ENCODE data around the gene DIDO1. TPM values are rescaled to one million over a fixed set of nuclear protein-coding genes. Genes with fewer than 3 reads are reported as not detected.

DIDO1 gene
- total and polyA plus RNA-seq, 2 of the 4 experiments (the other 2 are of a cell fraction) = 21.8 to 28.1 TPM

DNA sequence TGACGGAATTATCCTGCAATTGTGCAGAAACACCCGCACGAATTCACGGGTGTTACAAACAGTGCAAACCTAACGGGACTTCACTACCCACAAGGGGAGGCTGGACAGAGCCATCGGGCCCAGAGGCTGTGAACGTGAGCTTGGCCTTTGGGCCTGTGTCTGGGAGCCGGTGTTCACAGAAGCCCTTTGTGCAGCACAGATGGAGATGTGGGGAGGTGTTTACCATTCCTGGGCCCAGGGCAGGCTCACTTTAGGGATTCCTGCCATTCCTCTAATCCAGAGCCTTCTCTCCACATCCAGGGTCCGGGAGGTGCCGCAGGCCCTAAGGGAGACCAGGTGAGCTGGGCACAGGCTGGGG, 94.5 kb downstream of the DIDO1 start:
- WGBS, 2 experiments (ENCODE audit: extremely low coverage in 2 of 2, insufficient read length in 1 of 2) = no CpG with 5 or more reads among the region's 10 CpGs
- intact Hi-C loops (cut with micrococcal nuclease) (no loop called here), in situ Hi-C loops (cut with MboI; ENCODE audit: low sequenced_read_pairs) (no loop called here), dilution Hi-C loops (cut with HindIII; ENCODE audit: low sequenced_read_pairs, unreplicated experiment) (no loop called here)
- H3K27me3 ChIP-seq (ENCODE audit: control insufficient read depth, insufficient read depth, low read length) = no peaks in the 10 kb centered on the region; the same call in 1 of the 2 replicates
- no peak overlapping the region for H4K5ac ChIP-seq (ENCODE audit: low read depth, low read length)
- H3K56ac ChIP-seq (ENCODE audit: extremely low read depth, insufficient read depth, low read length) = no peak overlapping the region
- no peaks in the 10 kb centered on the region for H3K36me3 ChIP-seq (ENCODE audit: control insufficient read depth, insufficient read depth, low read length)
- no TSS peak for BruUV-seq (replicated peaks)
- TF ChIP-seq RFX5 (IDR thresholded peaks at IDR 0.05; ENCODE audit: low read depth, low read length) (no peak), MAZ (IDR thresholded peaks at IDR 0.05; ENCODE audit: borderline replicate concordance, low read depth, low read length) (no peak), RCOR1 (IDR thresholded peaks at IDR 0.05; ENCODE audit: insufficient replicate concordance, low read length) (no peak), RAD21 (IDR thresholded peaks at IDR 0.05; ENCODE audit: low read length) (no peak), CHD1 (IDR thresholded peaks at IDR 0.05; ENCODE audit: low read depth, low read length) (no peak), NFE2L2 (IDR thresholded peaks at IDR 0.05; ENCODE audit: low read depth, low read length) (no peak), CEBPB (IDR thresholded peaks at IDR 0.05; ENCODE audit: low read depth, low read length) (no peak), SMC3 (IDR thresholded peaks at IDR 0.05; ENCODE audit: low read depth, low read length) (no peak)
- TF ChIP-seq, protein P1, sequence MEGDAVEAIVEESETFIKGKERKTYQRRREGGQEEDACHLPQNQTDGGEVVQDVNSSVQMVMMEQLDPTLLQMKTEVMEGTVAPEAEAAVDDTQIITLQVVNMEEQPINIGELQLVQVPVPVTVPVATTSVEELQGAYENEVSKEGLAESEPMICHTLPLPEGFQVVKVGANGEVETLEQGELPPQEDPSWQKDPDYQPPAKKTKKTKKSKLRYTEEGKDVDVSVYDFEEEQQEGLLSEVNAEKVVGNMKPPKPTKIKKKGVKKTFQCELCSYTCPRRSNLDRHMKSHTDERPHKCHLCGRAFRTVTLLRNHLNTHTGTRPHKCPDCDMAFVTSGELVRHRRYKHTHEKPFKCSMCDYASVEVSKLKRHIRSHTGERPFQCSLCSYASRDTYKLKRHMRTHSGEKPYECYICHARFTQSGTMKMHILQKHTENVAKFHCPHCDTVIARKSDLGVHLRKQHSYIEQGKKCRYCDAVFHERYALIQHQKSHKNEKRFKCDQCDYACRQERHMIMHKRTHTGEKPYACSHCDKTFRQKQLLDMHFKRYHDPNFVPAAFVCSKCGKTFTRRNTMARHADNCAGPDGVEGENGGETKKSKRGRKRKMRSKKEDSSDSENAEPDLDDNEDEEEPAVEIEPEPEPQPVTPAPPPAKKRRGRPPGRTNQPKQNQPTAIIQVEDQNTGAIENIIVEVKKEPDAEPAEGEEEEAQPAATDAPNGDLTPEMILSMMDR (conservative IDR thresholded peaks at IDR 0.05; ENCODE audit: low read depth, low read length) = no peak
- TF ChIP-seq, protein P2, sequence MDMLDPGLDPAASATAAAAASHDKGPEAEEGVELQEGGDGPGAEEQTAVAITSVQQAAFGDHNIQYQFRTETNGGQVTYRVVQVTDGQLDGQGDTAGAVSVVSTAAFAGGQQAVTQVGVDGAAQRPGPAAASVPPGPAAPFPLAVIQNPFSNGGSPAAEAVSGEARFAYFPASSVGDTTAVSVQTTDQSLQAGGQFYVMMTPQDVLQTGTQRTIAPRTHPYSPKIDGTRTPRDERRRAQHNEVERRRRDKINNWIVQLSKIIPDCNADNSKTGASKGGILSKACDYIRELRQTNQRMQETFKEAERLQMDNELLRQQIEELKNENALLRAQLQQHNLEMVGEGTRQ (IDR thresholded peaks at IDR 0.05; ENCODE audit: low read depth, low read length) = no peak
- H3K9me1 ChIP-seq (ENCODE audit: insufficient read depth, low read length) = no peaks in the 10 kb centered on the region; the same call in 1 of the 2 replicates
- H4K20me1 ChIP-seq (ENCODE audit: insufficient read depth, low read length) = no peaks in the 10 kb centered on the region
- no peak overlapping the region for H3K18ac ChIP-seq (ENCODE audit: low read depth, low read length)
- no peak overlapping the region for H2AK9ac ChIP-seq (replicated peaks; ENCODE audit: low read depth, low read length, poor library complexity)
- no peak overlapping the region for H3K14ac ChIP-seq (replicated peaks; ENCODE audit: low read depth, low read length)
- H2AFZ ChIP-seq (replicated peaks; ENCODE audit: low read length, poor library complexity) = peak overlapping the region; percentile 21
- H3K9me3 ChIP-seq (ENCODE audit: control insufficient read depth, insufficient read depth, low read length) = no peaks in the 10 kb centered on the region
- H3K4me1 ChIP-seq (ENCODE audit: control insufficient read depth, insufficient read depth, low read length) = peaks cover 3% of the 10 kb centered on the region; the same call in 1 of the 2 replicates
- no peak overlapping the region for H3K4ac ChIP-seq (ENCODE audit: low read depth, low read length)
- H2AK5ac ChIP-seq (ENCODE audit: low read depth, low read length) = no peak overlapping the region
- no peak overlapping the region for H3K9ac ChIP-seq (ENCODE audit: low read depth, low read length)
- H2BK120ac ChIP-seq (ENCODE audit: low read depth, low read length) = no peak overlapping the region
- POLR2A ChIA-PET (ENCODE audit: unreplicated experiment) = no interaction called here
- no peak overlapping the region for H2BK15ac ChIP-seq (ENCODE audit: low read depth, low read length)
- no peaks in the 10 kb centered on the region for H3K79me1 ChIP-seq (ENCODE audit: low read depth in 1 of 2, low read length in 2 of 2)
- no peak for DNase-seq
- peak; percentile 38 for ATAC-seq (ENCODE audit: low read depth)
- H3K4me2 ChIP-seq (ENCODE audit: low read depth, low read length) = no peak overlapping the region
- no peak overlapping the region for H2BK20ac ChIP-seq (ENCODE audit: low read depth, low read length)
- H4K8ac ChIP-seq (ENCODE audit: low read depth in 2 of 2, low read length in 2 of 2) = no peak overlapping the region
- H2BK5ac ChIP-seq (ENCODE audit: low read depth, low read length, poor library complexity, severe bottlenecking) = no peak overlapping the region
- H4K91ac ChIP-seq (ENCODE audit: insufficient read depth, low read depth, low read length) = no peak overlapping the region
- H3K23ac ChIP-seq (ENCODE audit: low read depth, low read length) = no peak overlapping the region
- no peak overlapping the region for H3K4me3 ChIP-seq (ENCODE audit: insufficient read depth, low read depth, low read length)
- no peak overlapping the region for H3K27ac ChIP-seq (ENCODE audit: insufficient read depth, low read length)
- CTCF ChIA-PET = no interaction called here

Data from IMR-90 (cell line).